Stimulated activated naive CD4-positive, alpha-beta T cell (primary cell): Measurements from ENCODE around the gene TMEM125.

Source experiments
- DNase-seq, 6 experiments: peaks; one replicate each; lab custom pipeline; 2025; lab: John Stamatoyannopoulos, UW

TMEM125 gene

DNA sequence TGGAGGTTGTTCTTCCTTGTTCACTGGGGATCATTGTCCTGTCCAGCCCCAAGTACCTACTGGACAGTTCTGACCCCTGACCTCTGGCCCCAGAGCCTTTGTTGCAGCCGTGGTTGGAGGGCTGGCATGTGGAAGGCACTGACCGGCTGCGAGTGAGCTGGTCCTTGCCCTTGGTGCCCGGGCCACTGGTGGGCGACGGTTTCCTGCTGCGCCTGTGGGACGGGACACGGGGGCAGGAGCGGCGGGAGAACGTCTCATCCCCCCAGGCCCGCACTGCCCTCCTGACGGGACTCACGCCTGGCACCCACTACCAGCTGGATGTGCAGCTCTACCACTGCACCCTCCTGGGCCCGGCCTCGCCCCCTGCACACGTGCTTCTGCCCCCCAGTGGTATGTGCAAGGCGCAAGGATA lies 42.4 kb downstream of the TMEM125 start:
- DNase-seq, result no peak

DNA sequence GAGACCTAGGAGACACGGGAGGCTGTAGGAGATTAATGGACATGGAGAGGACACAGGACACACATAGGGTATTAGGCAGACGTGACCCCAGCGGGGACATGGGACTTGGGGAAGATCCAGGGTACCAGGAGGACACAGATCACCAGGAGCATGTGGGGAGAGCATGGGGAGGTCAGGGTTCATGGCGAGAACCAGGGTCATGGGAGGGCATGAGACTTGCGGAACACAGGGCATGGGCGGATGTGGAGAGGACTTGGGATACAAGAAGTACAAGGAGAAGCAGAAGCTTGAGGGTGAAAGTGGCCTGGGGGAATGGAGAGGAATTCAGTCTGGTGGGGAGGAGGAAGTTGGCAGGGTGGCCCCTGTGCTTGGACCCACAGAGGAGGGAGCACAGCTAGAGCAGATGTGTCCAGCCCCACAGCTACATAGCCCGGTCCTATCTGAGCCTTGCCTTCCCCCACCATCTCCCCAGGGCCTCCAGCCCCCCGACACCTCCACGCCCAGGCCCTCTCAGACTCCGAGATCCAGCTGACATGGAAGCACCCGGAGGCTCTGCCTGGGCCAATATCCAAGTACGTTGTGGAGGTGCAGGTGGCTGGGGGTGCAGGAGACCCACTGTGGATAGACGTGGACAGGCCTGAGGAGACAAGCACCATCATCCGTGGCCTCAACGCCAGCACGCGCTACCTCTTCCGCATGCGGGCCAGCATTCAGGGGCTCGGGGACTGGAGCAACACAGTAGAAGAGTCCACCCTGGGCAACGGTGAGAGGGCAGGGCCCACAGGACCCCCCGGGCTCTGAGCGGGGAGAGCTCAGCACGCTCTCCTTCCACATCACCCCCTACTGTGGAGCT lies 43.1 kb downstream of the TMEM125 start:
- DNase-seq, result no peak

DNA sequence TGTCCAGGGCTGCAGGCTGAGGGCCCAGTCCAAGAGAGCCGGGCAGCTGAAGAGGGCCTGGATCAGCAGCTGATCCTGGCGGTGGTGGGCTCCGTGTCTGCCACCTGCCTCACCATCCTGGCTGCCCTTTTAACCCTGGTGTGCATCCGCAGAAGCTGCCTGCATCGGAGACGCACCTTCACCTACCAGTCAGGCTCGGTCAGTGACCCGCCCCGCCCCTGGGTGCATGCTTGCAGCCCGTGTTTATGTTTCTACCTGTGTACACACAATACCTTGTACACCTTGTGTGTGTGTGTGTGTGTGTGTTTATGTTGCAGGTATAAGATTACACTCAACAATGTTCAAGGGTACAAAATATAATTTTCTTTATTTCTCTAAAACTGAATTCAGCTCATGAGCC lies 44.0 kb downstream of the TMEM125 start:
- no peak for DNase-seq

DNA sequence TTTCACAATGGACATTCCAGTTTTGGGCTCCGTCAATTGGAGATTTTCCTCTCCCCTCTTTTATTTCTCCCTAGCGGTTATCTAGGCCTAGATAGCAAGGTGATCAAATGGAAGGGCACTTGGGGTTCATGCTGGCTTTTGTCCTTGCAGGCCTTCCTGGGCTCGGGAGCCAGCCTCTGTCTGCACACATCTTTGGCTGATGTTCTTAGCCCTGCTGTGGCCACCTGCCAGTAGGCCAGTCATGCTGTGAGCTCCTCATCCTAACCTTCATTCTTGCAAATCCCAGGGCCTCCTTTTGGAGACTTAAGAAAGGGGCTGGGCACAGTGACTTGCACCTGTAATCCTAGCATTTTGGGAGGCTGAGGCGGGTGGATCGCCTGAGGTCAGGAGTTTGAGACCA lies 44.5 kb downstream of the TMEM125 start:
- DNase-seq, result no peak

DNA sequence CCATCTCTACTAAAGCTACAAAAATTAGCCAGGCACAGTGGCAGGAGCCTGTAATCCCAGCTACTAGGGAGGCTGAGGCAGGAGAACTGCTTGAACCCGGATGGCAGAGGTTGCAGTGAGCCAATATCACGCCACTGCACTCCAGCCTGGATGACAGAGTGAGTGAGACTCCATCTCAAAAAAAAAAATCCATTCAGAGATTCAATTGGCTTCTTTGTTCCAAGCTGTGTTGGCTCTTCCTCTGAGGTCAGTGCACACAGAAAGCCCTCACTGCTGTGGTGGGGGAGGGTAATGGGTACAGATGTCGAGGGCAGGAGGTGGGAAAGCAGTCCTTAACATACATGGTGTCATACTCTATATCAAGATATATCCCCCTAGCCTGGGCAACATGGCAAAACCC lies 45.7 kb downstream of the TMEM125 start:
- DNase-seq, result no peak

DNA sequence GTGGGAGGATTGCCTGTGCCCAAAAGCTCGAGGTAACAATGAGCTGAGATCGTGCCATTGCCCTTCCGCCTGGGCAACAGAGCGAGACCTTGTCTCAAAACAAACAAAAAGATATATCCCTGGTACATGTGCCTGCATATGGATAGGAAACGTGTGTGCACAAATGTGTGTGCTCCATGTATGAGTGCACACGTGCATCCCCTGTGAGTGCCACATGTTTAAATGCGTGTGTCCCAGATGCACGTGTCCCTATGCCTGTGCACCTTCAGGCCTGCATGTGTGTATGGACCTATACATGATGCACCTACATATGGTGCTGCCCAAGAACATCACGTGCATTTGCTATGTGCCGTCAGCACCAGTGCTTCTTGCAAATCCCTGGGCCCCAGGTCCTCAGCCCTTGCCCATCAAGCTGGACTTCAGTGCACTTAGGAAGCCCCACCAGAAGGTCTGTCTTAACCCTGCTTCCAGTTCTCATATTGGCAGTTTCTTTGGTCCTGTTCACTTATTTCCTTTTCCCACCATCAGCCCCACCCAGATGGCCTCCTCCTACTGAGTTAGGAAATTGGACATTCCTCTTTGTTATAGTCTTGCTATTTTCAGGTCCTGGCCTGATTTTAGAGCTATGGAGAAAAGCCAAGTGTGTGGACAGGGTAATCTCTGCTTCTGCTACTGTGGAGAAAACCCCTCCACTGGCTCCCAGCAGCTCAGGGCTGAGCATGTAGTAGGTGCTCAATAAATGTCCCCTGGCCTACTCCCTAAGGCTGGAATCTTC lies 46.4 kb downstream of the TMEM125 start:
- DNase-seq, result no peak

DNA sequence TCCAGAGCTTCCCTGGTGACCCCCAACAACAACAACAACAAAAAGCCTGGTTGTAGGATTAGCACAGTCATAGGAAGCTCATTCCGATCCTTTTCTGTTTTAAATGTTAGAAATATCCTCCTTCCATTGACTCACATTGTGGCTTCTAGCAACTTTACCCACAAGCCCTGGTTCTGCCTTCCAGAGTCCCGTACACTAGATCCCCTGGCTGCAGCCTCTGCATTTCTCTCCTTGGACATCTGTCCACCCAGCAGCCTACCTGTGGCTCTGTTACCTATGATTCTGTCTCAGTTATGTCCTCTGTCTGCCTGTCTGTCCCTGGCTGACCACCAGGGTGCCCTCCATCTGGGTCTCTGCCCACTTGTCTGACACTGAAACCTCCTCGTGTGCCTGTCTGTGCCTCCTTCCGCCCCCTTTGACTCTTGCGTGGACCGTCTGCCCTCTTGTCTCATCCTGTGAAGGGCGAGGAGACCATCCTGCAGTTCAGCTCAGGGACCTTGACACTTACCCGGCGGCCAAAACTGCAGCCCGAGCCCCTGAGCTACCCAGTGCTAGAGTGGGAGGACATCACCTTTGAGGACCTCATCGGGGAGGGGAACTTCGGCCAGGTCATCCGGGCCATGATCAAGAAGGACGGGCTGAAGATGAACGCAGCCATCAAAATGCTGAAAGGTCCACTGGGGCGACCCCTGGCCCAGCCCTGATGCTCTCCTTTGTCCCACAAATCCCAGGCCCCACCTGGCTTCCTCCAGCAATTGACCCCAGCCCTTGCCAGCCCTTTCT lies 47.1 kb downstream of the TMEM125 start:
- no peak for DNase-seq

DNA sequence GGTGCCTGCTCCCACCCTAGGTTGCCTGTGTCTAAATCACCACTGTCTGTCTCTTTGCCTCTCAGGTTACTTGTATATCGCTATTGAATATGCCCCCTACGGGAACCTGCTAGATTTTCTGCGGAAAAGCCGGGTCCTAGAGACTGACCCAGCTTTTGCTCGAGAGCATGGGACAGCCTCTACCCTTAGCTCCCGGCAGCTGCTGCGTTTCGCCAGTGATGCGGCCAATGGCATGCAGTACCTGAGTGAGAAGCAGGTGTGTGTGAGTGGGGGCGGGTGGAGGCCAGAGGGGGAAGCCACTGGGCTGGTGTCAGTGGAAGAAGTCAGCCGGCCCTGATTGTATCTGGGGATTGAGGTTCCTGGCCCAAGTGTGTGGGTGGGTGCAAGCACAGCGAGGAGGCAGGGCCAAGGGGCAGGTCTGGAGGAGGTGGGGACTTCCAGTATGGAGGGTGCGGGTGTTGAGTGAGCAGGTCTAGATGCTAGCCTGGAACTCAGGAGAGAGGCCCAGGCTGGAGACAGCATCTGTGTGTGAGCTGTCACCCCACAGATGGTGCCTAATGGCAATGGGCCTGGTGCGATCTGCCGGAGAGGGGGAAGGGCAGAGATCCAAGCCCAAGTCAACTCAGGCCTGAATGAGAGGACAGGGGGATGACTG lies 48.2 kb downstream of the TMEM125 start:
- DNase-seq, result no peak

DNA sequence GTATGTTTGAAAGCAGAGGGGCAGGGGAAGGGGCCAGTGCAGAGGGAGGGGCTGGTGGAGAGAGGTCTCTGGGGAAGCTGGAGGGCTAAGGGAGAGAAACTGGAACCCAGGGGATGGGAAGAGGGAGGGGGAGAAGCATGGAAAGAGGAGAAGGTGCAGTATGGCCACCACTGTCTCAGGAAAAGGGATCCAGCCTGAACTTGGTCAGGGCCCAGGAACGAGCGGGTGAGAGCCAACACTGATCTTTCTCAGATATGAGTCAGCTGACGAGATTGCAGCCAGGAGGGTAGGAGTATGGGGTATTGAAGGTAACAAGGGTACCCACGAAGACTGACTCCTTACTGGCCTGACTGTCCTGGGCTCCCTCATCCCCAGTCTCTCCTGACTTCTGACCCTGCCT lies 49.0 kb downstream of the TMEM125 start:
- no peak for DNase-seq

DNA sequence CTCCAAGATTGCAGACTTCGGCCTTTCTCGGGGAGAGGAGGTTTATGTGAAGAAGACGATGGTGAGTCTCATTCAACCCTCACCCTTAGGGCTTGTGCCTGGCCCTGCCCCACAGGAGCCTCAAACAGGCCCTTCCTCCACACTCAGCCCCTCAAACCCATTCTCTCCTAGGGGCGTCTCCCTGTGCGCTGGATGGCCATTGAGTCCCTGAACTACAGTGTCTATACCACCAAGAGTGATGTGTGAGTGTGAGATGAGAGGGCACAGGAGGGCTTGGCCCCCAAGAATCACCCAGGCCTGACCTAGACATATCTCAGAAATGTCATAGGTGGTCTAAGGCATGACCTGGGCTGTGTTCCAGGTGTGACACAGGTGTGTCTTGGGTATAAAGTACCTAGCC lies 49.5 kb downstream of the TMEM125 start:
- DNase-seq, result no peak

DNA sequence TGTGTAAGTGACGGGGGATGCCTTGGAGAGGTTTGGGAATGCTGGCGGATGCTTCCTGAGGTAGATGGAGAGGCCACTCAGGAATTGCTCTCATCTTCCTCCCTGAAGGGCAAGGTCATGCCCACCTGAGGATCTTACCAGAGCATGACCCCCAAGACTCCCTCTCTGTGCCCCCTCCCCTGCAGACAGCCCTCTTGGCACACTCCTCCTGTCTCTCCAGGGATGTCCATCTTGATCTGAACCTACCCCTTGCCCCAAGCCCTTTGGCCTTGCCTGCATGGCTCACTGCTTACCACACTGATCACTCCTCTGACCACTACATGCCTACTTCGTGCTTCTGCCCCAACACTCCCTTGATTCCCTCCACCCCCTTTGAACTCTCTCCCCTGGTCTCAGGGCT lies 50.0 kb downstream of the TMEM125 start:
- no peak for DNase-seq

DNA sequence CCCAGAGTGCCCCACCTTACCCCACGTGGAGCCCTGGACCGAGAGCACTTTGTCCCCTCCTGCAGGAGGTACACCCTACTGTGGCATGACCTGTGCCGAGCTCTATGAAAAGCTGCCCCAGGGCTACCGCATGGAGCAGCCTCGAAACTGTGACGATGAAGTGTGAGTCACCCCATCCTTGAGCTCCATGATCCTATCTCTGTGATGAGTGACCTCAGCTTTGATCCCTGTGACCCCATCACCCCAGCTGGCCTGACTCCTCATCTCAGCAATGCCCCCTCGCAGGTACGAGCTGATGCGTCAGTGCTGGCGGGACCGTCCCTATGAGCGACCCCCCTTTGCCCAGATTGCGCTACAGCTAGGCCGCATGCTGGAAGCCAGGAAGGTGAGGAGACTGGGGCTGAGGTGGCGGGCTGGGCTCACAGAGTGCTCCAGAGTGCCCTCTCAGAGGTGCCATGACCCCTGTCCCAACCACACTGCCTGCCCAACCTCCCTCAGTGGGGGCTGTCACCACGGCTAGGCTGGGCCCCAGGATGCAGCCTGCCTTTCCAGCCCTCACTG lies 51.6 kb downstream of the TMEM125 start:
- DNase-seq, result no peak

DNA sequence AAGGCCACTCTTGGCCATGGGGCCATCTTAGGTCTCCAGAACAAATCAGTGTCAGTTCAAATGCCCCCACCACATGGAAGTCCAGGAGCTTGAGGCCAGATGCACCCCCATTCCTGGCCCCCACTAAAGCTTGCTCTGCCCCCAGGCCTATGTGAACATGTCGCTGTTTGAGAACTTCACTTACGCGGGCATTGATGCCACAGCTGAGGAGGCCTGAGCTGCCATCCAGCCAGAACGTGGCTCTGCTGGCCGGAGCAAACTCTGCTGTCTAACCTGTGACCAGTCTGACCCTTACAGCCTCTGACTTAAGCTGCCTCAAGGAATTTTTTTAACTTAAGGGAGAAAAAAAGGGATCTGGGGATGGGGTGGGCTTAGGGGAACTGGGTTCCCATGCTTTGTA lies 52.7 kb downstream of the TMEM125 start:
- DNase-seq, result no peak
